Neural progenitor cell (in vitro differentiated cells): ENCODE results near the gene CCSER1.

Experiments
- CTCF ChIP-seq: fragments of 200-600 bp; sonication (generic); IDR thresholded peaks from 2 replicates; pipeline ENCODE4 v1.5.1; 2017; ENCODE audit warnings: antibody characterized with exemption, mild to moderate bottlenecking
- EZH2phosphoT487 ChIP-seq: fragments of 200-600 bp; sonication (generic); IDR thresholded peaks from 2 replicates; pipeline ENCODE4 v1.6.1; 2017; ENCODE audit warnings: antibody characterized with exemption

GRCh38 chr4:90825849-90826248 is 698.7 kb downstream of the CCSER1 start:
- TF ChIP-seq CTCF (no peak), EZH2phosphoT487 (no peak)
